GM12873 (cell line): Measurements from ENCODE around the gene FGD1.

Source experiments
- TF ChIP-seq, protein P1 (sequence below): IDR thresholded peaks from 2 replicates; pipeline ENCODE4 v1.5.1; 2012; ENCODE audit warnings: low read depth, mild to moderate bottlenecking, moderate library complexity, low read length, control low read depth; ENCODE audit not compliant: insufficient read depth; ENCODE audit errors: missing control alignments

Gene FGD1

DNA sequence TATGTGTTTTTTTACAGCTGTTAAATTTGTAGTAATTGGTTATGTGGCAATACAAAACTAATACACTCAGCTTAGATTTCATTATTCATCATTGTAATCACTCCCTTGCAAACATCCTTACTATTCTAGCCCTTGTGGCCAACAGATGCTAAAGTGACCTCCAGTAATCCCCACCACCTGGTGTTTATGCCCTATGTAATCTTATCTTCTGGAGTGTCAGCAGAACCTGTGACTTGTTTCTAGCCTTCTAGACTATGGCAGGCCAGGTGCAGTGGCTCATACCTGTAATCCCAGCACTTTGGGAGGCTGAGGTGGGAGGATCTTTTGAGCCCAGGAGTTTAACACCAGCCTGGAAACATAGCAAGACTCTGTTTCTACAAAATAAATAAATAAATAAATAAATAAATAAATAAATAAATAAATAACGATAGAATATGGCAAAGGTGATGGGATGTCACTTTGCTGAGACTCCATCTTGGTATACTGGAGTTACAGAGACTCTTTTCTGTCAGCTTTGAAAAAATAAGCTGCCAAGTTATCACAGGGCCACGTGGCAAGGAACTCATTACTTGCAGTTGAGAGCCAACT is 68.1 kb downstream of the FGD1 start:
- TF ChIP-seq, protein P1, sequence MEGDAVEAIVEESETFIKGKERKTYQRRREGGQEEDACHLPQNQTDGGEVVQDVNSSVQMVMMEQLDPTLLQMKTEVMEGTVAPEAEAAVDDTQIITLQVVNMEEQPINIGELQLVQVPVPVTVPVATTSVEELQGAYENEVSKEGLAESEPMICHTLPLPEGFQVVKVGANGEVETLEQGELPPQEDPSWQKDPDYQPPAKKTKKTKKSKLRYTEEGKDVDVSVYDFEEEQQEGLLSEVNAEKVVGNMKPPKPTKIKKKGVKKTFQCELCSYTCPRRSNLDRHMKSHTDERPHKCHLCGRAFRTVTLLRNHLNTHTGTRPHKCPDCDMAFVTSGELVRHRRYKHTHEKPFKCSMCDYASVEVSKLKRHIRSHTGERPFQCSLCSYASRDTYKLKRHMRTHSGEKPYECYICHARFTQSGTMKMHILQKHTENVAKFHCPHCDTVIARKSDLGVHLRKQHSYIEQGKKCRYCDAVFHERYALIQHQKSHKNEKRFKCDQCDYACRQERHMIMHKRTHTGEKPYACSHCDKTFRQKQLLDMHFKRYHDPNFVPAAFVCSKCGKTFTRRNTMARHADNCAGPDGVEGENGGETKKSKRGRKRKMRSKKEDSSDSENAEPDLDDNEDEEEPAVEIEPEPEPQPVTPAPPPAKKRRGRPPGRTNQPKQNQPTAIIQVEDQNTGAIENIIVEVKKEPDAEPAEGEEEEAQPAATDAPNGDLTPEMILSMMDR, result no peak

DNA sequence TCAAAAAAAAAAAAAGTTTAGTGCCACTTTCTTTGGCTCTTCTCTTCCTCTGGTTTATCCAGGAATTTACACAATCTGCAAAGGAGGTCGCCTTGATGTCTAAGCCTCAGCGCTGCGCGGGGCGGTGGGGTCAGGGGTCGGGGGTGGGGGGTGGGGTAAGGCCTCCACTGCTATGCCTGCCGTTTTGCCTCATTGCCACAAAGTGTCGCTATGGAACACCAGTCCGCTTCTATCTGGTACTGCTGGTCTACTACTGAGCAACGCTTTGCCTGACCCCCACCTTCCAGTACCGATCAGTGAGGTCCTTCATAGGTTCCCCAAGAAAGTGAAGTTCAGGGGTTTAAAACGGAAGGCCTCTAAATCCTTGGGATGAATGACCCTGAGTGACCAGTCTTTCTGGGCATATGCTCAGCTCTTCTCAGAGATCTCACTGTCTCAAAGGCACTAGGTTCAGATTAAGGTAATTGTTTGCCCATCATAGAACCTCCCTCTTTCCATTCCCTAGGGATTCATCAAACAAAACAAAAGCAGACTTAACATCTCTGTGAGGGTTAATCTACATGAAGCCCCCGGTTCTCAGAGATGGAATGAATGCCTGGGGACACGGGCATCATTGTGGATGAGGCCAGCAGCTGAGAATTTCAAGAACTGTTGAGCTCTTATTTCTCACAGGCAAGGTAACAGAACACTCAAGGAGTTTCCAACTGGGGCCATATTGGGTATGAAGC is 72.7 kb downstream of the FGD1 start:
- TF ChIP-seq, protein P1, result peak; percentile 51

DNA sequence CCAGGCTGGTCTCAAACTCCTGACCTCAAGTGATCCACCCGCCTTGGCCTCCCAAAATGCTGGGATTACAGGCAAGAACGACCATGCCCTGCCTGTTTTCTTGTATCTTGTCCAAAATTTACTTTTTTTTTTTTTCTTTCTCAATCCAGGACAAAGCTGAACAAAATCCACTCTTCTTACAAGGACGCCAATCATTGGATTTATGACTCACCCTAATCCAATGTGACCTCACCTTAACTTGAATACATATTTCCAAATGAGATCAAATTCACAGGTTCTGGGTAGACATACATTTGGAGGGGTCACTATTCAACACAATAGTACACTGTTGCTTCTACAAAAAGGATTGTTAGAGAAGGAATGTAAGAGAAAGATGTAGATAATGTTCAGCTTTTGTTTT is 73.9 kb downstream of the FGD1 start:
- TF ChIP-seq, protein P1, result no peak

DNA sequence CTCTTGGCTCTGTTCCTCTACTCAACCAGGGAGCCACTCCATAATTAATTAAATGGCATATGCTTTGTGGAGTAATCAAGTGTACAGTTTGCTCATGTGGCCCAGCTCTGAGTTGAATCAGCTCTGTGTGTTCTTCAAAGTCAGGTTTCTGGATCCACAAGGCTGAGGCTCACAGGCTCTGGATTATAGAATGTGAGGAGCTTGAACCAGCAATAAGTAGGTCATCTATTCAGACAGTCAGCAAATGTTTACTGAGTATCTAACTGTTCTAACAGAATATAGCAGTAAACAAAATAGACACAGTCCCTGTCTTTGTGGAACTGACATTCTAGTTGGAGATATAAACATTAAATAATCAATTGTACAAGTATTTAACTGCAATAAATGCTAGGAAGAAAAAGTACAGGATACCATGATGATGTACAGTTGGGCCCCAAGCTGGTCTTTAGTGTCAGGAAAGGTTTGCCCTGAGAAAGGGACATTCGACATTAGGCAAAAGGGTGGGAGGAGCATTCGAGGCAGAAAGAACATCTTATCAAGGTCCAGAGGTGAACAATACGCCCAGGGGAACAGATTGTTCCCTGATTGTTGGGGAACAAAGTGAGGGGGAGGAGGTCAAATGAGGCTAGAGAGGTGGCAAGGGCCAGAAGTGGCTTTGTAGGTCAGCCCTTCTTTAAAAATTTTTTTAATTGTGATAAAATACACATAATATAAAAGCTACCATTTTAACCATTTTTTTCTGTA is 76.3 kb downstream of the FGD1 start:
- TF ChIP-seq, protein P1, result no peak

DNA sequence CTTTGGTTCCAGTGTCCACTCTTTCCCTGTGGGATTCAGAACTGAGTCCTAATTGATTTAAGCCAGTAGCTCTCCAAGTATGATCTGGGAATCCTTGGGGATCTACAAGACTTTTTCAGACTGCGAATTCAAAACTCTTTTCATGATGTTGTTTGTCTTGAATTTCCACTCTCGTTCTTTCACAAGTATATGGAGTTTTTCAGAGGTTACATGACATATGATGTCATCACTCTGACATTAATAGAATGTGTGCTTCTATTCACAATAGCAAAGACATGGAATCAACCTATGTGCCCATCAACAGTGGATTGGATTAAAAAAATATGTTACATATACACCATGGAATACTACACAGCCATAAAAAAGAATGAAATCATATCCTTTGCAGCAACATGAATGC is 79.1 kb downstream of the FGD1 start:
- TF ChIP-seq, protein P1, result no peak

DNA sequence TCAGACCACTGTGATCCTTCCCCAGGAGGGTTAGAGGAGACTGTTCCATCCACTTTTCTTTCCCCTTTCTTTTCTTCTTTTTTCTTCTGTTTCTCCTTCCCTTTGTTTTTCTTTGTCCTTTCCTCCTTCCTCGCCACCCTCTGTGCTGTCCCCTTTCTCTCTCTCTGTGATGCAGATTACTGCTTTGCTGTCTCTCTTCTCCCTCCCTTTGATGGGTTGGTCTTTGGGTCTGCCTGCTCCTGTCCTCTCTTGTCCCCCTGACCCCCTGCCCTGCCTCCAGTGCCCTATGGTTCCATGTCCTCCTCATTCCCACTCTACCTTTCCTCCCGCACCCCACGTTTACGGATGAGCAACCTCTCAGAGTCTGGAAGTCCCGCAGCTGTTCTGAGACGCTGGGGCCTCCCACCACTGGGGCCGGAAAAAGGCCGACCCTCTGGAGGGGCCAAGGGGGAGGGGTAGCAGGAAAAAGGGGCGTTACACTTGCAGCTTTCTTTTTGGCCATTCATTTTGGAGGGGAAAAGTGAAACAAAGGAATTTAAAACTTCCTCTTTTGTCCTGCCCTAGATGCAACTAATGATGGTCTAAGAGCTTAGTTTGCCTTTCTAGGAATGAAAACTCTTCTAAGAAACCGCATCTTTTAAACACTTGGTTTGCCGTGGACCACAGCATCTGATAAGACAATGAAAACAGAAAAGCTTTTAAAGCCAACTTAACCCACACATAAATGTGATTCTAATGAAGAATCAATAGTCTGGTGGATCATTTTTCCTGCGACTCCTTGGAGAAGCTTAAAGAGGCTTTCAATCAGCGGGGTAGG is 80.3 kb downstream of the FGD1 start:
- TF ChIP-seq, protein P1, result no peak
